ENCODE measurements around the gene SLC51B.

SLC51B gene

GRCh38 chr15:65082303-65082953 lies 37.2 kb downstream of the SLC51B start:
- TF ChIP-seq ARNT (IDR thresholded peaks at IDR 0.05) = no peak
- no peak for TF ChIP-seq BHLHE40 (IDR thresholded peaks at IDR 0.05; ENCODE audit: borderline replicate concordance)
- no peak for TF ChIP-seq CTBP1 (IDR thresholded peaks at IDR 0.05; ENCODE audit: borderline replicate concordance)
- TF ChIP-seq PKNOX1 (IDR thresholded peaks at IDR 0.05) = no peak
- no peak for TF ChIP-seq TARDBP (IDR thresholded peaks at IDR 0.05)
- TF ChIP-seq FOXA1 (IDR thresholded peaks at IDR 0.05) = no peak
- no peak for TF ChIP-seq ELF4 (IDR thresholded peaks at IDR 0.05)
- TF ChIP-seq ZNF384 (IDR thresholded peaks at IDR 0.05) = no peak
- TF ChIP-seq SUZ12 (IDR thresholded peaks at IDR 0.05) = no peak
- TF ChIP-seq FOXM1 (IDR thresholded peaks at IDR 0.05; ENCODE audit: borderline replicate concordance) = no peak
- no peak for TF ChIP-seq NFRKB (IDR thresholded peaks at IDR 0.05)
- CTCF ChIA-PET = interaction anchor here (1.1 to 2.2 kb wide), 3 partner anchors 21 to 49 kb away, joined by 3 to 15 read pairs (median 6); no protein-coding TSS in a partner anchor
- POLR2A ChIA-PET = interaction anchor here (1.1 kb wide), 1 partner anchor 30 kb away, joined by 4 read pairs; no protein-coding TSS in a partner anchor
- peak; percentile 28 for DNase-seq (ENCODE audit: extremely low spot score)

GRCh38 chr15:65083262-65083701 lies 38.1 kb downstream of the SLC51B start:
- CTCF ChIA-PET = interaction anchor here (0.5 to 2.2 kb wide), 5 partner anchors 22 to 52 kb away, joined by 3 to 15 read pairs (median 4); no protein-coding TSS in a partner anchor
- TF ChIP-seq ARNT (IDR thresholded peaks at IDR 0.05) (no peak), ELF4 (IDR thresholded peaks at IDR 0.05) (no peak), FOXK2 (IDR thresholded peaks at IDR 0.05) (no peak), L3MBTL2 (conservative IDR thresholded peaks at IDR 0.05) (no peak), SP1 (IDR thresholded peaks at IDR 0.05) (no peak), LEF1 (IDR thresholded peaks at IDR 0.05; ENCODE audit: borderline replicate concordance) (no peak), PKNOX1 (IDR thresholded peaks at IDR 0.05) (no peak), FOXM1 (IDR thresholded peaks at IDR 0.05; ENCODE audit: borderline replicate concordance) (no peak), HDGF (IDR thresholded peaks at IDR 0.05; ENCODE audit: borderline replicate concordance) (no peak), BHLHE40 (IDR thresholded peaks at IDR 0.05; ENCODE audit: borderline replicate concordance) (no peak), SUZ12 (IDR thresholded peaks at IDR 0.05) (no peak), ZNF384 (IDR thresholded peaks at IDR 0.05) (no peak), NFRKB (IDR thresholded peaks at IDR 0.05) (no peak), CTBP1 (IDR thresholded peaks at IDR 0.05; ENCODE audit: borderline replicate concordance) (no peak), FOXA1 (IDR thresholded peaks at IDR 0.05) (no peak), TARDBP (IDR thresholded peaks at IDR 0.05) (no peak)
- POLR2A ChIA-PET = interaction anchor here (1.1 kb wide), 1 partner anchor 30 kb away, joined by 4 read pairs; no protein-coding TSS in a partner anchor
- DNase-seq (ENCODE audit: extremely low spot score) = peak; percentile 25

- ChIA-PET POLR2A (no interaction called here), CTCF (interaction anchor here (1.3 to 1.4 kb wide), 2 partner anchors 42 to 186 kb away, joined by 4 read pairs; no protein-coding TSS in a partner anchor)
- no peak for TF ChIP-seq FOXA1 (IDR thresholded peaks at IDR 0.05)
- no peak for TF ChIP-seq ELF4 (IDR thresholded peaks at IDR 0.05)
- no peak for TF ChIP-seq ARNT (IDR thresholded peaks at IDR 0.05)
- no peak for TF ChIP-seq PKNOX1 (IDR thresholded peaks at IDR 0.05)
- no peak for TF ChIP-seq TARDBP (IDR thresholded peaks at IDR 0.05)
- no peak for TF ChIP-seq CTBP1 (IDR thresholded peaks at IDR 0.05; ENCODE audit: borderline replicate concordance)
- no peak for TF ChIP-seq NFRKB (IDR thresholded peaks at IDR 0.05)
- no peak for TF ChIP-seq L3MBTL2 (conservative IDR thresholded peaks at IDR 0.05)
- TF ChIP-seq BHLHE40 (IDR thresholded peaks at IDR 0.05; ENCODE audit: borderline replicate concordance) = no peak
- TF ChIP-seq FOXK2 (IDR thresholded peaks at IDR 0.05) = no peak
- no peak for TF ChIP-seq ZNF384 (IDR thresholded peaks at IDR 0.05)
- no peak for DNase-seq (ENCODE audit: extremely low spot score)
Measured at GRCh38 chr15:65084500-65085206, 39.5 kb downstream of the SLC51B start.

GRCh38 chr15:65085207-65085753 lies 40.1 kb downstream of the SLC51B start:
- ChIA-PET CTCF (interaction anchor here (1.3 to 1.4 kb wide), 2 partner anchors 42 to 185 kb away, joined by 4 read pairs; no protein-coding TSS in a partner anchor), POLR2A (no interaction called here)
- DNase-seq (ENCODE audit: extremely low spot score) = no peak
- no peak for TF ChIP-seq TARDBP (IDR thresholded peaks at IDR 0.05)
- no peak for TF ChIP-seq SP1 (IDR thresholded peaks at IDR 0.05)
- no peak for TF ChIP-seq SUZ12 (IDR thresholded peaks at IDR 0.05)
- no peak for TF ChIP-seq LEF1 (IDR thresholded peaks at IDR 0.05; ENCODE audit: borderline replicate concordance)
- TF ChIP-seq CTBP1 (IDR thresholded peaks at IDR 0.05; ENCODE audit: borderline replicate concordance) = no peak
- TF ChIP-seq PKNOX1 (IDR thresholded peaks at IDR 0.05) = no peak
- no peak for TF ChIP-seq ZNF384 (IDR thresholded peaks at IDR 0.05)
- TF ChIP-seq HDGF (IDR thresholded peaks at IDR 0.05; ENCODE audit: borderline replicate concordance) = no peak
- TF ChIP-seq L3MBTL2 (conservative IDR thresholded peaks at IDR 0.05) = no peak
- TF ChIP-seq FOXA1 (IDR thresholded peaks at IDR 0.05) = no peak
- TF ChIP-seq FOXM1 (IDR thresholded peaks at IDR 0.05; ENCODE audit: borderline replicate concordance) = no peak
- no peak for TF ChIP-seq BHLHE40 (IDR thresholded peaks at IDR 0.05; ENCODE audit: borderline replicate concordance)
- TF ChIP-seq ARNT (IDR thresholded peaks at IDR 0.05) = no peak
- no peak for TF ChIP-seq NFRKB (IDR thresholded peaks at IDR 0.05)
- no peak for TF ChIP-seq ELF4 (IDR thresholded peaks at IDR 0.05)
- no peak for TF ChIP-seq FOXK2 (IDR thresholded peaks at IDR 0.05)

Data from HEK293T (cell line).